GM19463 (cell line): ENCODE results near the gene TBC1D5.
A peak's percentile ranks its signal among the peaks of the same experiment; 100 is the strongest.
"Not testable (repeated sequence)": the region's sequence is repeated elsewhere in the genome, so short reads cannot be mapped to it uniquely, and the experiment has no call there.

Source experiments
- ATAC-seq: cut with Tn5 transposase; IDR thresholded peaks from one replicate; pipeline ENCODE4 v1.9.1; 2021; ENCODE audit warnings: mild to moderate bottlenecking, moderate library complexity; ENCODE audit not compliant: unreplicated experiment

TBC1D5 gene

DNA sequence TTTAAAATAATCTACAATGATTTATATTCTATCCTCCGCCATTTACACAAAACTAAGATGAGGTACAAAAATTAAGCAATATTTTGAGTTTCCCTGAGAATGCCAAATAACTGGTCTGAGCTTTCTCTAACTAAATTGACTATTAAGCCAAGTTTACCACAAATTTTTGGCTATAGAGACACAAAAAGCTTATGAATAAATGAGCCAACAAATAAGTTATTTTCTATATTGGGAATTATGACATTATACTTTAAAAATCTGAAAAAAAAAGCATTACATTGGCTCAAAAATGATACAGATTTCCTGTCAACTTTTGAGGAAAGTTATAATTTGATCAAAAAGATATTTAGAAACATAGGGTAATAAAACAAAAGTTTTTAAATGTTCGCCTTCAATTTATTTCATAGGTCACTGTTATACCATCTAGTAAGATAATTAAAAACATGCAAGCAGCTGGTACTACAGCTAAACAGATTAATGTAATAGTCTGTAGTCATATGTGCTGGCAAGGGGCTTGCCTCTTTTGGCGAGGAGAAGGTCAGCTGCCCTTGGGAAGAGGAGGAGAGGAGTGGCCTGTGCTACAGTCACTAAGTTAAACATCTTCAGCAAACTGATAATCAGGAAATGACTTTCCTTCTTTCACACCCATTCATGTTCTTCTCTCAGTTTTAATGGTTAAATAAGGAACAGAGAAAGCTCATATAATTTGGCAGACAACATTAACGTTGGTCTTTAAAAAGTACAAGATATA lies 318.5 kb downstream of the TBC1D5 start:
- peak; percentile 82 for ATAC-seq

DNA sequence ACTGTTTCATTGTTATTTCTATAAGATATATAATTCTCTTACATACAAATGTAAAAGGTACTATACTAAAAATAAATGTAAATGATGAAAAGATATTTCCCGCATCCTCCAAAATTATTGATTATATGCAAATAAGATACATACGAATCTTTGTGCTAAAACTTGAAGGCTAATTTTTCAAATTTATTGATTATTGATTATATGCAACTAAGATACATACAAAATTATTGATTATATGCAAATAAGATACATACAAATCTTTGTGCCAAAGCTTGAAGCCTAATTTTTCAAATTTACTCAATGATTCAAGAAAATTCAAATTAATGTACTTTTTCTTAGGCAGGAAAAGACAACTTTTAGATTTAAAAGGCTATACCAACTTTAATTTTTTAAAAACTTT lies 319.8 kb downstream of the TBC1D5 start:
- no peak for ATAC-seq

DNA sequence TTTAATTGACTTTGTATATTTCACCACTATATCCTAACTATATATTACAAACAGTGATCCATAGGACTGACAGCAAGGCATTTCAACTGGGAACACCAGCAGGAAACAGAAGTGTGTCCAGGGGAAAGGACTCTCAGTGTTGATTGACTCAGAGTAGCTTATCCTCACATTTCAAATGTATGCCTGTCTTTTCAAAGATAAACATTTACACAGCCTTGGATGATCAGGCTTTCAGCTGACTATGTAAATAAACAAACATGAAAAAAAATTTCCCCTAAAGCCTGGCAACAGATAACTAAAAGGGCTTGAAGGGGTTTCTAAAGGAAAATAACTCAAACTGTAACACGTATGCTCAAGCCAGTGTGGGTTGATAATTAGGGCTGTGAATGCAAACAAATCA lies 321.8 kb downstream of the TBC1D5 start:
- ATAC-seq: no peak

DNA sequence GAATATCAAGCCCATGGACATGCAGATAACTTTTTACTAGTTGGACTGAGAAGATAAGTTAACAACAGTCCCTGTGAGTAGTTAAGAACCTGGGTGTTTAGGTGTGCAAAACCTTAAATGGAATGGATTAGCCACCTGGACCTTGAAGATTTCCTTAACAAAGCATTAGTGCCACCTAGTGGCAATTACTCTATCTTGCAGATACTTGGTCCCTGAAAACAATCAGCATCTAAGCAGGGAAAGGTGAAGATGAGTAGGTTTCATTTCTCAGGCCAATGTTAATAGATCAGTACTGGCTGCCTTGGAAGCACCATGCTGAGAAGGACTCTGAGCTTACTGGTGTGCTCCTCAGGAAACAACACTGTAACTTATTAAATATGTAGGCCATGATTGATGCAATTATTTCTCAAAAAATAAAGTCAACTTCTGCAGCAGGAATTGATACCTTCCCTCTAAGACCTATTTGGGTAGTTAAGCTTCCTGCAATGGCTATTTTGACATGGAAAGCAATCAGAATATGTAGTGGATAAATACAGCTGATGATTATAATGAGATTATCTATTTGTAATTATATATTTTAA lies 329.4 kb downstream of the TBC1D5 start:
- peak; percentile 94 for ATAC-seq

DNA sequence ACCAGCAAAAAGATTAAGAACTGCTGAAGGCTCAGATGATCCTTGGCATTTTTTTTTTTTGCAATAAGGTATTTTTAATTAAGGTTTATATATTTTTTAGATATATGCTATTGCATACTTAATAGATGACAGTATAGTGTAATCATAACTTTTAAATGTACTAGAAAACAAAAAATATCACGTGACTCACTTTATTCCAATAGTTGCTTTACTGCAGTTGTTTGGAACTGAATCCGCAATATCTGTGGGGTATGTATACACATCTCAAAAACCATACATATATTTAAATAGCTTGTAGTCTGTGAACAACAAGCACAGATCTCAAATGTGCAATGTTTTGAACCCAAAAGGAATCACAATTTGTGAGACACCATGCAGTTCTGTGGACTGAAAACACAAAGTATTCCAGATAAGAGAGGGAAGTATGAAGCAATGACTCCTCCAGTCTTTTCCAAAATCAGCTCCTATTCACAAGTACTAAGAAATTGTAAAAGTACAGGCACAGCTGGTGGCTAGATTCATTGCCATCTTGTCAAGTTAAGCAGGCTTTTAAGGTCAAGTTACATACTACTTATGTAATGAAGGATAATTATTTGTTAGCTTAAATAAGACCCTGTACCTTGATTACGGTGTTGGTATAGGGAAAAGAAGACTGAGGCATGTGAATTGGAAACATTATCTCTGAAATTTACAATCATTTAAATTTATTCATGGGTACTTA lies 331.1 kb downstream of the TBC1D5 start:
- no peak for ATAC-seq

DNA sequence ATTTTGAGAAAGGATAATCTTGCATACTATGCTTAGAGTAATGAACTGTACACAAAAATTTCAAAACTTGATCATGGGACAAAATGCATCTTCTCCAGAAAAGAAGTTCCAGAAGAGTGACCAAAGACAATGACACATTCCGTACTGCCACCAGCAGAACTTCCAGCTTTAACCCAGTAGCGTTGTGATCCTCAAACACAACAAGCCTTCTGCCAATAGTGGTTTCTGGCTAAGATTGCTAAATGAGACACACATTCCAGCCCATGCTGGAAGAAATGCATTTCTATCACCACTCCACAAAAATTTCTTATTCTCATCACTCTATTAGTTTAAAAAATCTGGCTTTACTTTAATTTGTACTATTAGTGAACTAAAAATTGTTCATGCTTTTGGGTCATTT lies 334.9 kb downstream of the TBC1D5 start:
- no peak for ATAC-seq

DNA sequence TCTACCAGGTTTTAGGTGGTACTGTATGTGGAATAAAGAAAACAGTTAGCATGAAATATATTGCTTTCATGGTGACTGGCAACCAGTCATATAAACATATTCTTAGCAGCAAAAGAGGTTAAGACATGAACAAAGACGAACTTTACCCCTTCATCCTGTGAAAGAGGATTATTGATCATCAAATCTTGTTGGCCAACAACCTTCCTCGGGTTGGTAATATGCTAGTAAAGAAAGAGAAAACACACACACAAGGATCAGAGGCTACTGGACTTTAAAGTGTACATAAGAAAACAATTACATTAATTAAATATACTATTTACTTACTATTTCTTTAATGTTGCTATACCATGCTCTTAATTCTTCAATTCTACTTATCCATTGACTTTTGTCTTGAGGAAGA lies 337.9 kb downstream of the TBC1D5 start:
- no peak for ATAC-seq

DNA sequence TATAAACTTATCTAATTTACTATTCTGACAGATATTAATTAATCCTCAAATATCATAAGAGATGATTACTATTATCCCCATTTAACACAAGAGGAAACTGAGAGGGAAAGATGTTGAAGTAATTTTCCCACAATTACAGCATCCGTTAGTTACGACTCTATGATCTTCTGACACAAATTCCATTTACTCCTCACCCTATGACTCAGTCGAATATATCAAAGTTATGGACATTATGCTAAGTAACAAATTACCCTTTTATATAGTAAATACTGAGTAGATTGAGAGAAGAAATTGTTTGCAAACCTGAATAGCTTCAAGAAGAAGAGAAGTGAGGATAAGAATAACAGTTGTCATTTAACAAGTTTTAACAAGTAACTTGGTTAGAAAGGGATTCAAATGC lies 340.0 kb downstream of the TBC1D5 start:
- no peak for ATAC-seq

DNA sequence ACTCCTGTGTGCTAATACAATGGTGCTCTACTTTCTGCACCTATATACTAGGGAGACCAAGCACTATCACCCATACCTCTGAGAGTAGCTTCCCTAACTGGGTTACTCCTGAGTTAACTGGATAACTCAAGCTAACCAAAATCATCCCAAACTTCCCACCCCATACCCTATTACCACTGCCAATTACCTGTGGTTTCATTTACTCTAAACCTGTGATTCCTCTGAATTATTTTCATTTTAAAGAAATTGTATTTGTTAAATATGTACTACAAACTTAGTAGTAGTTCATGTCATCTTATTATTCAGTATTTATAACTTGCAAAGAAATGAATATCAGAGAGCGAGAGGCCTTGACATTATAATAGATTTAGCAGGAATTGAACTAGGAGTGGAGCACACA lies 340.5 kb downstream of the TBC1D5 start:
- no peak for ATAC-seq

DNA sequence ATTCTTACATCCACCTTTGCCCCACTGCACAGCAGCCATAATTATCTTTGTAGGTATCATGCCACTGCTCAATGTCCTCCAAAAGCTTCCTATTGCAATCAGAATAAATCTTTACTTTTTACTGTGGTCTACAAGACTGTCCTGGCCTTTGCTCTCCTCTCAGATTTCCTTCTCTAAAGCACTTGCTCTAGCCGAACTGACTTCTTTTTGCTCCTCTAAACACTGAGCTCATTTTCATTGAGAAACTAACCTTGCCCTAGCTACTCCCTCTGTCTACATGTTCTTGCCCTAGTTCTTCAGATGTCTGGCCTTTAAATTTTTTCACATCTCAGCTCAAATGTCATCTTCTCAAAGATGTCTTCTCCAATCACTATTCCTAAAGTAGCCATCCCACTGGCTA lies 342.8 kb downstream of the TBC1D5 start:
- ATAC-seq: peak; percentile 38

DNA sequence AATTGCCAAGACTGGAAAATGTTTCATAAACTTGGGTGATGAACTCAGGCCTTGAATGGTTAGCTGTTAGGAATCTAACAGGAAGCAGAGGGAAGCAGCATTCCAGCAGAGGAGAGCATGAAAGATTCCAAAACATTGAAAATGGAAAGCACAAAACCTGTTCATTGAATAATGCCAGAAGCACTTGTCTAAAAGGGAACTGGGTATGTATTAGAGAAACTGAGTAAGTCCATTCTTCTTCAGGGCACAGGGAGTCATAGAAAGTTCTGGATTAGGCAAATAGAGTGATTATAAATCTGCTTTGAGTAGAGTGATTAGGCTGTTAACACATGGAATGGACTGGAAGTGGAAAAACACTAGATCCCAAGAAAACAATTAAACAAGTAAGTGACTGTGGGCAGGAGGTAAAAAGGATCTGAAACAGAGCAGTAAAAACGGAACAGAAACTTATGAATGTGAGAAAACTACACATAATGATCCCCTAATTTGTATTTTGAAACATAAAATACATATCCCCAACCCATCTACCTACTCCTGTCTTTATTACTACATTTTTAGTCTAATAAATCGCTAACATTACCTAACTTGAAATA lies 343.4 kb downstream of the TBC1D5 start:
- peak; percentile 95 for ATAC-seq

DNA sequence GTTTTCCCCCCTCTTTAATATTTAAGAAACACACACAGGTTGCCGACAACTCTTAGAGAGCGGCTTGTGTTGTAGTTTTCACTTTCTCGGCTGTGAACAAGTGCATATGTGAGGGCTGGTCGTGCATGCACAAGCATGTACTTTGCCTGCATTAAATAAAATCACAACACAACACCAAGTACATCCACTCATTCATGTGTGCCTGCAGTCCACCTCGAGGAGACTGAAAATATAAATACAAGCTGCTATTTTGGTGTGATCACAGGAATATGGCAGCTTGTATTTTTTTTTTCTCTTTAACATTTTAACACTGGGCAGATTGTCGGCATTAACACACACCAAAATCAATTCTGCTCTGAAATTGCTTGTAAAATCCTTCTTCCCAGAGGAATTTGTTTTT lies 346.4 kb downstream of the TBC1D5 start:
- no peak for ATAC-seq

DNA sequence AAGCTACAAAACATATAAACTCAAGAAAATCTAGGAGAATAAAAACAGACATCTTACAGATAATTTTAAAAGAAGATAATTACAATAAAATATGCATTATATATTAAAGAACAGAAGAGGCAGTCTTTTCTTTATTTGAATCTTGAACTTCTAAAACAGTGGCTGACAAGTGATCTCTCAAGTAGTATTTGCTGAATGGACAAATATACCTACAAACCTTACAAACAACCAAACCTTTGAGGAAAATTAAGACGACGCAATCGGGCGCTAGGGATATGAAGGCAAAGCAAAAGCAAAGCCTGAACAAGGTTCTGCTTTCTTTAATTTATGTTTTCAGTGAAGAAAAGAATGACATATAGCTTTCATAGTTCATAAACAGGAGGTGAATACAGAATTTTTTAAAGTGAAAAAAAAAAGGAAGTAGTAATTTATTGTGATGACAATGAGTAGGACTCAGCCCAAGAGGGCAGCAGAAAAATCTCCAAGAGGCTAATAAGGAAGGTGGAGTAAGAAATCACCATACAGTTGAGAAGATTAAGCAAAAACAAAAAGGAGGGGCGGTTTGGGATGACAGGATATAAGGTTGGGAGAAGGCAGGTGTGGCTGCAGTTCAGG lies 347.8 kb downstream of the TBC1D5 start:
- ATAC-seq: no peak

DNA sequence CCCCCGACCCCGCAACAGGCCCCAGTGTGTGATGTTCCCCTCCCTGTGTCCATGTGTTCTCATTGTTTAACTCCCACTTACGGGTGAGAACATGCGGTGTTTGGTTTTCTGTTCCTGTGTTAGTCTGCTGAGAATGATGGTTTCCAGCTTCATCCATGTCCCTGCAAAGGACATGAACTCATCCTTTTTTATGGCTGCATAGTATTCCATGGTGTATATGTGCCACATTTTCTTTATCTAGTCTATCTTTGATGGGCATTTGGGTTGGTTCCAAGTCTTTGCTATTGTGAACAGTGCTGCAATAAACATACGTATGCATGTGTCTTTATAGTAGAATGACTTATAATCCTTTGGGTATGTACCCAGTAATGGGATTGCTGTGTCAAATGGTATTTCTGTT lies 349.9 kb downstream of the TBC1D5 start:
- not testable (repeated sequence) for ATAC-seq

DNA sequence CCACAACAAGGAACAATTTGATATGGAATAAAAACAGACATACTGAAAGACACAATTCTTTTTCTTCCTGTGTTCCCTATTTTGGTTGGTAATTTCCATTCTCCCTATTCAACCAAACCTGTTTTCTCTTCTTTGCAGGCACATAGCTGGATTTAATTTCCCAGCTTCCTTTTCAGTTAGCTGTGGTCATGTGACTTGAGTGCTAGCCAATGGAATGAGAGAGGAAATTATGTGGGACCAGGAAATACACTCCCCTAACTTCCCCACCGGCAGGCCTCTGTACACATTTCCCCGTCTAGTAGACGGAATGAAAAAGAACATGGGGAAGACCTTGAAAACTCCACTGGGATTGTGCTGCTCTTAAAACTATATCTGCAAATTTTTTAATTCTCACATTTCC lies 351.6 kb downstream of the TBC1D5 start:
- ATAC-seq: no peak

DNA sequence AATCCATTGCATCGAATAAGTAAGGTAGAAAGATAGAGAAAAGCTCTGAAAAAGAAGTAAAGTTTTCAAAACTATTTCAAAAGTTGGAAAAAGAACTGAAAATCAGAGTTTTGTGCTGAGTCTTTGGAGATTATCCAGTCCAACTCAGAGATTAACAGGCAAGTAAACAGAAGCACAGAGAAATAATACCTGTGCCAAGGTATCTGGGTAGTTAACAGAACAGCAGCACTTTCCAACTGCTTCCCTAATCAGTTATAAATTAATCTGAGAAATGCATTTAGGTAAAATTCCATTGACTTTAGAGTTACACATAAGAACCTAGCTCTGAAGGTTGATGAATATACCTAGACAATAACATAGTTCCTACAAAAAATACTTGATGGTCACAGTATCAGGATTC lies 355.3 kb downstream of the TBC1D5 start:
- no peak for ATAC-seq

DNA sequence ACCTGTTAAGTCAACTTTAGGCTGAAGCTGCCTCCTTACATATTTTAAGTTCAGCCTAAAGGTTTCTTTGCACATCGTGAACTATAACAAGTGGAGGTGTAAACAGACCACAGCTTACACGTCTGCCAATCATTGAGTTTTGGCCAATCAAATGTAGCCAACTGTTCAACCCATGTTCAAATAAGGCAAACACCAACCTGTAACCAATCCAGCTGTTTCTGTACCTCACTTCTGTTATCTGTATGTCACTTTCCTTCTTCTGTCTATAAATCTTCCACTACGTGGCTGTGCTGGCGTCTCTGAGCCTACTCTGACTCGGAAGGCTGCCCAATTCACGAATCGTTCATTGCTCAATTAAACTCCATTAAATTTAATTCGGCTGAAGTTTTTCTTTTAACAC lies 356.0 kb downstream of the TBC1D5 start:
- no peak for ATAC-seq

DNA sequence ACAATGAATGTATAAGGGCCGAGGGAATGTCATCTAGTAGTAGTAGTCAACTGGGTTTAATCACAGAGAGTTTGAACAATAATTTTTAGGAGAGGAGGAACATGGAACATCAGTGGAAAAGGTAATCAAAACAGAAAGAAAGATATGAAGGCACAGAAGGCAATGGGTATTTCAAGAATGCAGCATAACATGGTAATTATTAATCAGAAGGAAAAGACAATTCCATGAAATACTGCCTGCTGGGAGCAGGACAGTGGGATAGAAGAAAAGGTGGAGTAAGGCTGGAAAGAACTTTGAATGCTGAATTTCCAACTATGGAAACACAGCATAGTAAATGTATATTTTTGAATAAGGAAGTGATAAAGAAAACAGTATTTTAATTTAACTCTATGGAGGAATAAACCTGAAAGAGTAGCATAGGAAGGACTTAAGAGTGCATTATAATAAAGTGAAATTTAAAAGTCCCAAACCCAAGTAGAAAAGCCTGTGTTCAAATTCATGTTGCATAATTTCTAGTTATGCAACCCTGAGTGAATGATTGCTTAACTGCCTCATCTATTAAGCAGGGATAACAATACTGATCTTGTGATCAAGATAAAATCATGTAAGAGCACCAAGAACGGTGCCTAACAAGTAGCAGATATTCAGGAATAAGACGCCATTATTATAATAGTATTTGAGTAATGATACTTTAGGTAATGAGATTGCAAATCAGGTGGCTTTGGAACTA lies 357.7 kb downstream of the TBC1D5 start:
- no peak for ATAC-seq

DNA sequence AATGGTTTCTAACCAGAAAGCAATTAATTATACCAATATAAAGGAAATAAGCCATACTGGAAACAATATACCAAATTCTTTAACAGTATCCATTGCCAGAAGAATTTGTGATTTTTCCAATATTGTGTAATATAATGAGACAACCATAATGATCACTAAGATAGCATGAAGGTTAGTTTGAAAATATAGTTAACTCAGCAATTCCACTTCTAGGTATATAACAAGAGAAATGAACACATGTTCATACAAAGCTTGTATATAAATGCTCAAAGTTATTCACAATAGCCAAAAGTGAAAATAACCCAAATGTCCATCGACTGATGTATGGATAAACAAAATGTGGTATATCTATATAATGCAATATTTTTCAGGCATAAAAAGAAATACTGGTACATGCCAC lies 369.1 kb downstream of the TBC1D5 start:
- ATAC-seq: no peak

DNA sequence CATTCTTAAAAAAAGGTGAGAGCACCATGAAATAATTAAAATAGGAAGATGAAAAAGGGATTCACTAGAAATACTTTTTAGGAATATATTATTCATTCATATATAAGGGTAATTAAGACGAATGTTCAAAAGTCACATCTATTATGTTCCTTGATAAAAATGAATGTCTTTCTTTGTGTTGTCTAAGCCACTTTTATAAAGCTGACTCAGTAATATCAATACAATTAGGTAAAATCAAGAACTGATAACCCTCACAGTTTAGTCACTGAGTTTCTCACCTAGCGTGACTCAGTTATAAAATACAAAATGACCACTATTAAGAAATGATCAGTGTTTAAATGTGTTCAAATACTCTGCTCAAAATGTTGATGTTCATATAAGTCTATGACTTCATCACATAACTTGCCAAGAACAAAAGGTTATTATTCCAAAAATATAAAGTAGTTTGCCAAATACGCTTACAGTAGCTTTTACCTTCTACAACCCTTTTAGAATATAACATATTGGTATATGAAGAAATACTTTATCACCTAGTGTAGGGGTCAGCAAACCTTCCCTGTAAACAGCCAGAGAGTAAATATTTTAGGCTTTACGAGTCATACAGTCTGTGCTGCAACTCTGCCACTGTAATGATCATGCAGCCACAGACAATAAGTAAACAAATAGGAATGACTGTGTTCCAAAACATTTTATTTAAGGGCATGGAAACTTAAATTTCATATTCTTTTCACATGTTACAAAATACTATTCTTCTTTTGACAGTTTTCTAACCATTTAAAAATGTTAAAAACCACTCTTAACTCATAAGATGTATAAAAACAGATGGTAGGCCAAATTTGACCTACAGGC lies 369.8 kb downstream of the TBC1D5 start:
- no peak for ATAC-seq
